ENCODE results near the gene C1QC.

The C1QC gene

DNA sequence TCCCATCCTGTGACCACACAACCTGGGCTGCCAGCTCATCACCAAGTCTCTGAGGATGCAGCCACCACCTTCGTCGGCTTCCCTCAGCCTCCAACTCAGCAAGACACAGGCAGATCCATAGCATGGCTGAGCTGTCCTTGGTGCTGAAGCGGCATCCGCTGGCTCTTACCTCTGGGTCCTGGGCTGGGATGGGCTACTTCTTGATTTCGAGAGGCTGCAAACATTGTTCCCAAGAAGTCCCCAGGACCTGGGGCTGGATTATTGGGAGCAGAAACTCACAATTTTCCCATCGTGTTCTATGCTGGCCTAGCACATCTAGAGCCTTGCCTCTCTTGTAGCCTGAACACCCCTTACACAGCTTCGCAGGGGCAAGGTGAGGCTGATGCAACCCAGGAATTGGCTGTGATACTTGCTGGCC, 31.9 kb upstream of the C1QC start:
- TF ChIP-seq, protein P1, sequence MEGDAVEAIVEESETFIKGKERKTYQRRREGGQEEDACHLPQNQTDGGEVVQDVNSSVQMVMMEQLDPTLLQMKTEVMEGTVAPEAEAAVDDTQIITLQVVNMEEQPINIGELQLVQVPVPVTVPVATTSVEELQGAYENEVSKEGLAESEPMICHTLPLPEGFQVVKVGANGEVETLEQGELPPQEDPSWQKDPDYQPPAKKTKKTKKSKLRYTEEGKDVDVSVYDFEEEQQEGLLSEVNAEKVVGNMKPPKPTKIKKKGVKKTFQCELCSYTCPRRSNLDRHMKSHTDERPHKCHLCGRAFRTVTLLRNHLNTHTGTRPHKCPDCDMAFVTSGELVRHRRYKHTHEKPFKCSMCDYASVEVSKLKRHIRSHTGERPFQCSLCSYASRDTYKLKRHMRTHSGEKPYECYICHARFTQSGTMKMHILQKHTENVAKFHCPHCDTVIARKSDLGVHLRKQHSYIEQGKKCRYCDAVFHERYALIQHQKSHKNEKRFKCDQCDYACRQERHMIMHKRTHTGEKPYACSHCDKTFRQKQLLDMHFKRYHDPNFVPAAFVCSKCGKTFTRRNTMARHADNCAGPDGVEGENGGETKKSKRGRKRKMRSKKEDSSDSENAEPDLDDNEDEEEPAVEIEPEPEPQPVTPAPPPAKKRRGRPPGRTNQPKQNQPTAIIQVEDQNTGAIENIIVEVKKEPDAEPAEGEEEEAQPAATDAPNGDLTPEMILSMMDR (IDR thresholded peaks at IDR 0.05; ENCODE audit: extremely low read depth, missing control alignments) = no peak
- no peak for DNase-seq (ENCODE audit: low spot score)

DNA sequence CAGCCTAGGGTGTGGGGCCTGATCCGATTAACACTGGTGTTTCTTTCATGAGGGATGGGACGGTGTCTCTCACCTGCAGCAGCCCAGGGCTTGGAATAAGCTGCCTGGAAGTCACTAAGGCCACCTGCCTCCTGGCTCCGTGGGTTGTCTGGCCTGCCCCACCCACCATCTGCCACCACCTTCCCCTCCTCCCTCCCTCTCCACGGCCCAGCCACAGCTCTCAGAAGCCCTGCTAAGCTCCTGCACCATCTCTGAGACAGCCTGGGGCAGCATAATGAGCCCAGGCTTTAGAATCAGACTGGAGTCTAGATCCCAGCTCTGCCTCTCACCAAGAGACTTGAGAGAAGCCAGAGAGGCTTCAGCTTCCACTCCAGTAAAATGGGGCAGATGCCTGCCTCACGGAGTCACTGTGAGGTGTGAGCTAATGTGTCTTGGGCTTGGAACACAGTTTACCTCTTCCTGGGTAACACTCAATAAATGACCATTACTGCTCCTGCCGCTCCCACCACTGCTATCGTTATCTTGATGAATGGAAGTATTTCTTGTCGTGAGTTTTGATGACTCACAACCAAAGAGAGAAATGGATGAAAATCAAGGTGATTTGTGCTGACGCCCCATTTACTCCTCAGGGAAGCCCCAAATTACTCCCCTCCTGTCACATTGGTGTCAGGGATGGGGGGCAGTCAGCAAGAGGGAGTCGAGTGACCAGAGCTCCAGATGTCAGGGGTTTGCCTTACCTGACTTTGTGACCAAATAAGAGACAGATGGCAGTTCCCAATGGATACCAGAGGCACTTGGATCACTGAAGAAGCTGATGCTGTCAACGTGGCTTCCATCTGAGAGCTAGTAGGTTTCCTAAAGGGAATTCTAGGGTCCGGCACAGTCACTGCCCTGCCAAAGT, 30.5 kb upstream of the C1QC start:
- TF ChIP-seq, protein P1 (IDR thresholded peaks at IDR 0.05; ENCODE audit: extremely low read depth, missing control alignments) = no peak
- no peak for DNase-seq (ENCODE audit: low spot score)

DNA sequence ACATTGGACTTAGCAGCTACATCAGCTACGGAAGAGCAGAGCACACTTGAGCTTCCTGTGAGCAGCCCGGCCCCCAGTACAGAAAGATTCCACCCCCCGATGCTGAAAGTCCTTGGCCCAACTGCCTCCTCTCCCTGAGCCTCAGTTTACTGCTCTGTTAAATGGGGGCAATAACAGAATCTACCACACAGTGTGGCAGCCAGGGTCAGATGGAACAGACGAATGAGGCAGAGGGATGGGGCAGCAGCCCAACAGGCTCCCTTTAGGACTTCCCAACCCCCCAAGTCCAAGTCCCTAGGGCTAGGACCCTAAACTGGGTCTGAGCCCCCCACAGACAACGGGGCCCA, 29.9 kb upstream of the C1QC start:
- TF ChIP-seq, protein P1 (IDR thresholded peaks at IDR 0.05; ENCODE audit: extremely low read depth, missing control alignments) = no peak
- DNase-seq (ENCODE audit: low spot score) = no peak

DNA sequence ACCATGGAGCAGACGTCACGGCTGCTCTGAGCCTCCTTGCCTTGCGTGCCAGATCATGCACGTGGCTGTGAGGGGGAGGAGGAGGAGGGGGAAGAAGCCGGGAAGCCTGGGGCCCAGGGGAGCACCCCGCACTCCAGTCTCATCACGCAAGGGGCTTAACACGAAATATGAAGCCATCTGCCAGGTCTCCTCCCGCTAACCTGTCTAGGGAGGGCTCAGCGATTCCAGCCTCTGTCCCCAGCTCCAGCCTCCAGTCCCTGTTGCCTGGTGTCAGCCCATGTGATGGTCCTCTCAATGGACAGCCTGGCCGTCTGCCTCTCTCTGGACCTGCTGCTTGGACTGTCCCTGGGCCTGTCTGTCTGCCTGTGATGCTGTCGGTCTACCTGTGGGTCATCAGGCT, 29.5 kb upstream of the C1QC start:
- TF ChIP-seq, protein P1 (IDR thresholded peaks at IDR 0.05; ENCODE audit: extremely low read depth, missing control alignments) = no peak
- no peak for DNase-seq (ENCODE audit: low spot score)

DNA sequence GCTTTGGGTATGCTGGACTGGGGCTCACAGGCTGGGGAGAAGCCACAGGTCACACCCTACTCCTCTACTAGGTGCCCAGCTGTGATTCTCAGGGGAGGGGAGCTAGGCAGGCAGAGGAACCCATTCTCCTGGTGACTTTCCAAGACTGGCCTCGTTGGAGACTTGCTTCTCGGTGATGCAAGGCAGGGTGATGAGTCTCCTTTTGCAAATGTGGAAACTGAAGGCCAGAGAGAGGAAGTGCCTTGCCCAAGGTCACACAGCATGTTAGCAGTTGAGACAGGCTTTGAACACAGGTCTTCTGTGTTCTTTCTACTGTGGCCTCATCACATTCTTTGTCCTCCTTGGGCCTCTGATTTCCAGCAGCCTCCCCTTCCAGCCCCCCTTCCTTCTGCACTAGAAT, 27.5 kb upstream of the C1QC start:
- TF ChIP-seq, protein P1 (IDR thresholded peaks at IDR 0.05; ENCODE audit: extremely low read depth, missing control alignments) = no peak
- DNase-seq (ENCODE audit: low spot score) = no peak

DNA sequence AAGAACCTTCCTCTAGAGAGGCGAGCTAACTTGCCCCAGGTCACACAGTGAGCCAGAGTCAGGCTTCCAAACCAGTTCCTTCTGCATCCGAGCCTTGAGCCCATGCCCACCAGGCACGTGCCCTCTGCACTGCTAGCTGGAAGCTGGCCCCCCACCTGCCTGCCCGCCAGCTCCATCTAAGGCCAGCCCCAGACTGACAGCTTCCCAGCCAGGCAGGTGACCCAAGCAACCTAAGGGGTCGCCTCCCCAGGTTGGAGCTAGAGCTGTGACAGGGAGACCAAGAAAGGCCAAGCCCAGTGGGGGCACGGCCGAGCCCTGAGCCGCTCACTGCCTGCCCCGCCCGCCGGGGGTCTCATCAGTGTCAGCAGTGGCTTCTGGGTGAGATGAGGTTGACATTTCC, 26.9 kb upstream of the C1QC start:
- TF ChIP-seq, protein P1 (IDR thresholded peaks at IDR 0.05; ENCODE audit: extremely low read depth, missing control alignments) = no peak

DNA sequence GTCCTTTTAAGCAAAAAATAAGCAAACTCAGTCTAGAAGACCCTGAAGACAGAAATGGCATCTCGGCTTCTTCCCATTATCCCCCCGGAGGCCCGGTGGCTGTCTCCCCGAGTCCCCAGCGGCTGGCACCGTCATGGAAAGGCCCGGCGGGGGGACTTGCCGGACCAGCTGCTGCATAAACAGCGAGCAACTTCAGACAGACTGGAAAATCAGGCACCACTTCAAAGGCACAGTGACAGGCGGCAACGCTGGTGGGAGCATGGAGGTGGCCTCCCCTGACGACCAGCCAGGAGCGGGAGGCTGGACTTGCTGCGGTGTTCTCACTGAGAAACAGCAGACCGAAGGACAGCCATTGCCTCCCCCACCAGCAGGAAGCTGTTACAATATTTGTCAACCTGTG, 25.4 kb upstream of the C1QC start:
- TF ChIP-seq, protein P1 (IDR thresholded peaks at IDR 0.05; ENCODE audit: extremely low read depth, missing control alignments) = no peak

More for the DNA sequence above, 26.9 kb upstream of the C1QC start:
- no peak for DNase-seq (ENCODE audit: low spot score)

More for the DNA sequence above, 25.4 kb upstream of the C1QC start:
- DNase-seq (ENCODE audit: low spot score) = no peak

Data from GM20000 (cell line).